Stomach smooth muscle (tissue), 2 donors: ENCODE measurements around the gene ELFN2.

Experiments
- H3K27ac ChIP-seq: one replicate; pipeline ENCODE4 v1.7.0; 2013; ENCODE audit warnings: mild to moderate bottlenecking, low read length, inconsistent platforms
- H3K27me3 ChIP-seq, 2 donors: one replicate each; pipeline ENCODE4 v1.7.0; 2013; ENCODE audit warnings: low read length in 2 of 2; ENCODE audit not compliant: insufficient read depth in 2 of 2, control insufficient read depth in 1 of 2
- H3K36me3 ChIP-seq, 2 donors: one replicate each; pipeline ENCODE4 v1.7.0; 2013; ENCODE audit warnings: low read length in 2 of 2; ENCODE audit not compliant: control insufficient read depth in 2 of 2, insufficient read depth in 2 of 2
- H3K4me1 ChIP-seq: one replicate; pipeline ENCODE4 v1.7.0; 2013; ENCODE audit warnings: low read length; ENCODE audit not compliant: control insufficient read depth, insufficient read depth
- H3K4me3 ChIP-seq, 2 donors: one replicate each; pipeline ENCODE4 v1.7.0; 2013; ENCODE audit warnings: low read length in 2 of 2
- H3K9ac ChIP-seq, 2 donors: one replicate each; pipeline ENCODE4 v1.7.0; 2013; ENCODE audit warnings: low read length in 2 of 2, mild to moderate bottlenecking in 1 of 2
- H3K9me3 ChIP-seq, 2 donors: one replicate each; pipeline ENCODE4 v1.7.0; 2013; ENCODE audit warnings: low read length in 2 of 2; ENCODE audit not compliant: control insufficient read depth in 2 of 2
- donor health status: healthy.
- donor health status: Pancreatic carcinoma.

The ELFN2 gene

DNA sequence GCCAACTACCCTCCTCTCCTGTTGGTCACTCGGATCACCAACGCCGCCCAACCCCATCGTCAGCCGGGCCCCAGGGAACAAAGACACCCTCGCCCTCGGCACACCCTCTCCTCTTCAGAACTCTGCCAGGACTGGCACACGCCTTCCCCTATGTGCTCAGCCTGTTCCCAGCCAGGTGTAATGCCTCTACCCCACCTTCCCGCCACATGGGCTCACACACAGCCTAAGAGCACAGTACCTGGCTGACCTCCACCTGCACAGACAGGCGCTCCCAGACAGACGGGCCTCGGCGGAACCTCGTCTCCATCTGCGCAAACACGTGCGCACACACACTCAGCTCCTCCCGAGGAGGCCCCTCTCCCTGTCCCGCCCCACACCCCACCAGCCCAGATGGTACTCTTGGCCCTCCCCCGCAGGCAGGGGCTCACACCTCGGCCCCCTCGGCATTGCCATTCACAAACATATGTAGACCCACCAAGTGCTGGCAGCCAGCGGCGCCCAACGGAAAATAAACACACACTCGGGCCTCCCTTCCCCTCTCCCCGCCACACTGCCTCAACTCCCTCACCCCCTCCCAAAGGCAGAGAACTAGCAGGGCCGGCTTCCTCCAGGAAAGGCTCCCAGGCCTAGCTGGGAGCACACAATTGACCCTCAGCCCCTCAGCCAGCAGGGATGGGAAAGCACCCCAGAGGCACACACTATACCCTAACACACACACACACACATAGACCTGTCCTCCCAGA, 8.5 kb downstream of the ELFN2 start:
- Histone ChIP-seq H3K27me3 (peaks cover 44 to 45% of the 10 kb centered on the region in 2 donors), H3K9me3 (no peaks in the 10 kb centered on the region), H3K36me3 (no peaks in the 10 kb centered on the region), H3K4me3 (no peak overlapping the region), H3K27ac (no peak overlapping the region), H3K9ac (no peak overlapping the region), H3K4me1 (peaks cover 4% of the 10 kb centered on the region)

DNA sequence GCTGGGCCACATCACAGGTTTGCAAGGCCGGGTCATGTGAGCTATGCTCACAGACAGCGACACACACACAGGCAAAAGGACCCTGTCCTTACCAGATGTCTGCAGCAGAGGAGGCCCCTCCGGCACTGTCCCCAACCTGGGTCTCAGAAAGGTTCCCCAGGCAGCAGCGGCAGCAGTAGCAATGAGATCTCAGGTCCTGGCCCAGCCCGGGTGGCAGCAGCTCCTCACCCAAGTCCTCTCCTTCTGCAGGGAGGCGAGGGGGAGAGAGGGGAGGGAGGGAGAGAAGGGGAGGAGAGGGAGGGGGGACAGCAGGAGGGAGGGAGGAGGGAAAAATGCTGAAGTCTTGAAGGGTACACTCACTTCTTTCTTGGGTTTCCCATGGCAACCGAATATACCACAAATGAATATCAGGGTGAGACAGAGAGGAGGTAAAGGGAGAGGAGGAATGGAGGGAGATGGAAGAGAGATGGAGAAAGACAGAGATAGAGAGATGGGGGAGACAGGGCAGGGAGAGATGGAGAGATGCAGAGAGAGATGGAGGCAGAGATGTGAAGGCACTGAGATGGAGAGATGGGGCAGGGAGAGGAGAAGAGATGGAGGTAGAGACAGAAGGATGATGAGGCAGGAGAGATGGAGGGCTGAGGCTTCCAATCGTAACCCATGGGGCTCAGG, 9.5 kb downstream of the ELFN2 start:
- no peak overlapping the region for H3K27ac ChIP-seq
- H3K4me1 ChIP-seq, result peaks cover 4% of the 10 kb centered on the region
- H3K9ac ChIP-seq, result no peak overlapping the region
- H3K9me3 ChIP-seq, result no peaks in the 10 kb centered on the region
- no peak overlapping the region for H3K4me3 ChIP-seq
- no peaks in the 10 kb centered on the region for H3K36me3 ChIP-seq
- peaks cover 37 to 43% of the 10 kb centered on the region in 2 donors for H3K27me3 ChIP-seq

DNA sequence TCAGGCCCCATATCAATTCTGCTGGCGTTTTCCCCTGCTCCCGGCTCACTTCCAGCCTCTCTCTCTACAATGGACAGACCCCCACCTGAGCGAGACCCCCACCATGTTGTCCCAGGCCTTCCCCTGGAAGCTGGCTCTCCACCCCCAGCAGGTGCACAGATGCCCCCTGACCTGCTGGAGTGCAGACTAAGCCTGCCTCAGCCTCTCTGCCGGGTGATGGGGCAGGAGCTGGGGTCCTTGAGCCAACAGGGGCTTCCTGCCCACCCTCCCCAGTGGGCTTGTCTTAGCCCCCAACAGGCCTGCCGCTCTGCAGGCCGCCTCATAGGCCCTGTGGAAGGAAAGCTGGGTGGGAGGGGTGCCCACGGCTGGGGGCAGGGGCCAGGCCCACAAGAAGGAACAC, 10.0 kb downstream of the ELFN2 start:
- no peak overlapping the region for H3K9ac ChIP-seq
- peaks cover 37 to 44% of the 10 kb centered on the region in 2 donors for H3K27me3 ChIP-seq
- no peaks in the 10 kb centered on the region for H3K9me3 ChIP-seq
- H3K27ac ChIP-seq, result no peak overlapping the region
- H3K4me1 ChIP-seq, result peaks cover 4% of the 10 kb centered on the region
- no peak overlapping the region for H3K4me3 ChIP-seq
- H3K36me3 ChIP-seq, result no peaks in the 10 kb centered on the region

- Histone ChIP-seq H3K36me3 (no peaks in the 10 kb centered on the region), H3K9ac (no peak overlapping the region), H3K27me3 (peaks cover 37 to 40% of the 10 kb centered on the region in 2 donors), H3K4me1 (peaks cover 4% of the 10 kb centered on the region), H3K9me3 (no peaks in the 10 kb centered on the region), H3K4me3 (no peak overlapping the region), H3K27ac (no peak overlapping the region)
Measured at GRCh38 chr22:37416827-37417226, 10.5 kb downstream of the ELFN2 start.

DNA sequence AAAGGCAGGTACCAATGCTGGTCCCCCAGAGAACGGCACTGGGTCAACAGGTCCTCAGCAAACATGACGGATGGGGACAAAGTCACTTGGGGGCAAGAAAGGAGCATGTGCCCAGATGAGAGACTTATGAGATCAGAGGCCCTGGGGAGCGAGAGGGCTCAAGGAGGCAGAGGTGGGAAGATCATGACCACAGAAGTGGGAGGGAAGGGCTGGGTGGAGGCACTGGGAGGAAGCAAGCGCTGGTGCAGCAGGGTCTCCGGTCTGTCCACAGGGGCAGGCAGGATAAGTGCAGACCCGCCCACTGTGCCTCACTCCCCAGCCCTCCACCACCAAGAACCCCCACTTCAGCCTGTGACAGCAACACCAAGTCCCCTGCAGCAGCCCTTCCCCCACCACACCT, 10.9 kb downstream of the ELFN2 start:
- Histone ChIP-seq H3K9me3 (no peaks in the 10 kb centered on the region), H3K4me1 (peaks cover 4% of the 10 kb centered on the region), H3K4me3 (no peak overlapping the region), H3K27ac (no peak overlapping the region), H3K9ac (no peak overlapping the region), H3K36me3 (no peaks in the 10 kb centered on the region), H3K27me3 (peaks cover 34 to 38% of the 10 kb centered on the region in 2 donors)

- no peak overlapping the region for H3K9ac ChIP-seq
- H3K9me3 ChIP-seq, result no peaks in the 10 kb centered on the region
- no peak overlapping the region for H3K4me3 ChIP-seq
- no peak overlapping the region for H3K27ac ChIP-seq
- H3K27me3 ChIP-seq, result peaks cover 28 to 35% of the 10 kb centered on the region in 2 donors
- H3K4me1 ChIP-seq, result peaks cover under 1% of the 10 kb centered on the region
- no peaks in the 10 kb centered on the region for H3K36me3 ChIP-seq
Measured at GRCh38 chr22:37415210-37415609, 12.1 kb downstream of the ELFN2 start.

- no peak overlapping the region for H3K9ac ChIP-seq
- H3K36me3 ChIP-seq, result no peaks in the 10 kb centered on the region
- no peaks in the 10 kb centered on the region for H3K9me3 ChIP-seq
- H3K4me1 ChIP-seq, result no peaks in the 10 kb centered on the region
- no peak overlapping the region for H3K27ac ChIP-seq
- H3K27me3 ChIP-seq, result peaks cover 22 to 36% of the 10 kb centered on the region in 2 donors
- no peak overlapping the region for H3K4me3 ChIP-seq
Measured at GRCh38 chr22:37414288-37414687, 13.0 kb downstream of the ELFN2 start.

GRCh38 chr22:37413546-37413945, 13.7 kb downstream of the ELFN2 start:
- H3K4me1 ChIP-seq, result no peaks in the 10 kb centered on the region
- H3K9me3 ChIP-seq, result no peaks in the 10 kb centered on the region
- peaks cover 17 to 32% of the 10 kb centered on the region in 2 donors for H3K27me3 ChIP-seq
- H3K4me3 ChIP-seq, result no peak overlapping the region
- H3K9ac ChIP-seq, result no peak overlapping the region
- H3K36me3 ChIP-seq, result no peaks in the 10 kb centered on the region
- H3K27ac ChIP-seq, result no peak overlapping the region

- H3K9ac ChIP-seq, result no peak overlapping the region
- H3K36me3 ChIP-seq, result no peaks in the 10 kb centered on the region
- H3K9me3 ChIP-seq, result no peaks in the 10 kb centered on the region
- no peak overlapping the region for H3K4me3 ChIP-seq
- H3K27me3 ChIP-seq, result peaks cover 15 to 34% of the 10 kb centered on the region in 2 donors
- H3K27ac ChIP-seq, result no peak overlapping the region
- no peaks in the 10 kb centered on the region for H3K4me1 ChIP-seq
Measured at GRCh38 chr22:37412495-37413250, 14.6 kb downstream of the ELFN2 start.

- Histone ChIP-seq H3K4me1 (no peaks in the 10 kb centered on the region), H3K27me3 (peaks cover 15 to 33% of the 10 kb centered on the region in 2 donors), H3K27ac (no peak overlapping the region), H3K9ac (no peak overlapping the region), H3K9me3 (no peaks in the 10 kb centered on the region), H3K4me3 (no peak overlapping the region), H3K36me3 (no peaks in the 10 kb centered on the region)
Measured at GRCh38 chr22:37411655-37412054, 15.6 kb downstream of the ELFN2 start.
